Cardiac muscle cell (in vitro differentiated cells and primary cell): ENCODE results near the gene PRLR. TPM values are rescaled to one million over a fixed set of nuclear protein-coding genes. Genes with fewer than 3 reads are reported as not detected.
"Not testable (repeated sequence)": the region's sequence is repeated elsewhere in the genome, so short reads cannot be mapped to it uniquely, and the experiment has no call there.

Source experiments
- DNase-seq, 2 donors: peaks; one replicate each; pipeline versions ENCODE4 v3.0.0 to v3.0.0-alpha.2; 2010 to 2017; ENCODE audit warnings: low read depth in 1 of 2, low spot score in 1 of 2
- H3K27ac ChIP-seq: fragments of 200-600 bp; sonication (generic); 2 replicates; pipeline ENCODE4 v1.5.1; 2016
- H3K27me3 ChIP-seq: fragments of 200-600 bp; sonication (generic); 2 replicates; pipeline ENCODE4 v1.6.0; 2016; ENCODE audit warnings: control low read depth
- H3K36me3 ChIP-seq: fragments of 200-600 bp; sonication (generic); 2 replicates; pipeline ENCODE4 v1.5.1; 2016; ENCODE audit warnings: control low read depth
- H3K4me1 ChIP-seq: fragments of 200-600 bp; sonication (generic); 2 replicates; pipeline ENCODE4 v1.8.1; 2017; ENCODE audit warnings: low read depth, mild to moderate bottlenecking, mixed run types
- H3K4me3 ChIP-seq: fragments of 200-600 bp; sonication (generic); 2 replicates; pipeline ENCODE4 v1.5.1; 2016; ENCODE audit warnings: mild to moderate bottlenecking
- H3K9me3 ChIP-seq: fragments of 200-600 bp; sonication (generic); 2 replicates; pipeline ENCODE4 v1.5.1; 2017; ENCODE audit warnings: low read depth, mild to moderate bottlenecking, control low read depth
- polyA plus RNA-seq: library from polyadenylated mRNA; unstranded; fragments of >200 nt; fragmentation: Nextera tagmentation; extraction: Ambion mirVana; gene quantifications from 2 replicates; pipeline ENCODE4 v1.2.1, GENCODE V29; 2016
- total RNA-seq: library from RNA; depleted of rRNA; stranded (reverse); fragments of >200 nt; gene quantifications from 2 replicates; pipeline ENCODE4 v1.2.3, GENCODE V29; 2016
- TF ChIP-seq, protein P1 (sequence below): IDR thresholded peaks from 2 replicates; pipeline ENCODE4 v1.5.1; 2012; ENCODE audit warnings: low read depth, mild to moderate bottlenecking, low read length

The PRLR gene
- total and polyA plus RNA-seq, 2 experiments from 2014 or later: 0.06 TPM; not detected in 1

DNA sequence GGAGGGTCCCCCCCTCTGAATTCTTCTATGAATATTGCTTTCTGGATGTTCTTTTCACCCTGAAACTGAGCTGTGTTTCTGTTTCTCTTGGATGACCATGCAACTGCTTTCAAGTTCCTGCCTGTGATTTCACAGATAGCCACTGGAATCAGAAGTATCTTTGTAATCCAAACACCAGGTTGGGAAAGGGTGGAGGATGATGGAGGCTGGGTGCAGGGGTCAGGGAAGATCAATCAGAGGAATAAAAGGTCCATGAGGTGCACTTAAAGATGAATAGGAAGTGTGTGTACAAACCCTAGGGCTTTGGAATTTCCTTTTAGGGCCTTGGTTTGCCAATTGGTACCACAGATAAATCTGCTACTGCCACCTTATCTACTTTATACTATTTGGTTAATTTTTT, 114.4 kb downstream of the PRLR start:
- Histone ChIP-seq H3K9me3 (no peaks in the 10 kb centered on the region), H3K36me3 (no peaks in the 10 kb centered on the region), H3K4me1 (no peaks in the 10 kb centered on the region), H3K4me3 (no peak overlapping the region), H3K27me3 (no peaks in the 10 kb centered on the region), H3K27ac (no peak overlapping the region)
- TF ChIP-seq, protein P1, sequence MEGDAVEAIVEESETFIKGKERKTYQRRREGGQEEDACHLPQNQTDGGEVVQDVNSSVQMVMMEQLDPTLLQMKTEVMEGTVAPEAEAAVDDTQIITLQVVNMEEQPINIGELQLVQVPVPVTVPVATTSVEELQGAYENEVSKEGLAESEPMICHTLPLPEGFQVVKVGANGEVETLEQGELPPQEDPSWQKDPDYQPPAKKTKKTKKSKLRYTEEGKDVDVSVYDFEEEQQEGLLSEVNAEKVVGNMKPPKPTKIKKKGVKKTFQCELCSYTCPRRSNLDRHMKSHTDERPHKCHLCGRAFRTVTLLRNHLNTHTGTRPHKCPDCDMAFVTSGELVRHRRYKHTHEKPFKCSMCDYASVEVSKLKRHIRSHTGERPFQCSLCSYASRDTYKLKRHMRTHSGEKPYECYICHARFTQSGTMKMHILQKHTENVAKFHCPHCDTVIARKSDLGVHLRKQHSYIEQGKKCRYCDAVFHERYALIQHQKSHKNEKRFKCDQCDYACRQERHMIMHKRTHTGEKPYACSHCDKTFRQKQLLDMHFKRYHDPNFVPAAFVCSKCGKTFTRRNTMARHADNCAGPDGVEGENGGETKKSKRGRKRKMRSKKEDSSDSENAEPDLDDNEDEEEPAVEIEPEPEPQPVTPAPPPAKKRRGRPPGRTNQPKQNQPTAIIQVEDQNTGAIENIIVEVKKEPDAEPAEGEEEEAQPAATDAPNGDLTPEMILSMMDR: no peak
- DNase-seq: no peak

DNA sequence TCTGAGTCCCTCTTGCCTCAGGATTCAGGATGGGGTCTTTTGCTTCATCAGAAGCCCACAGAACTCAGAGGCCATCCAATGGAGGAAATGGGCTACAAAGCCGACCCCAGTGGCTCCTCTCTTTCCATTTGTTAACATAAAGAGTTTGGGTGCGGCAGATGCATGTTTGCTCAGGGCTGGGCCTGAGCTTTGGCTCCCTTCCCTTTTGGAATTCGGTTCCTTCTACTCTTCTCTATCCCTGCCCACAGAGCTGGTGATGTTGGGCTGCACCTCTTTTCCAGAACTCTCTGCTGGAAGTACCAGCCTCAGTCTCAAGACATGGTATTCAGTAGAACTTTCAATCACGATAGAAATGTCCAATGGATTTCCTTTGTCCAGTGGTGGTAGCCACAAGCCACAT, 115.6 kb downstream of the PRLR start:
- no peak overlapping the region for H3K27ac ChIP-seq
- no peaks in the 10 kb centered on the region for H3K36me3 ChIP-seq
- H3K27me3 ChIP-seq: no peaks in the 10 kb centered on the region
- DNase-seq: no peak
- no peaks in the 10 kb centered on the region for H3K4me1 ChIP-seq
- no peak overlapping the region for H3K4me3 ChIP-seq
- H3K9me3 ChIP-seq: no peaks in the 10 kb centered on the region
- TF ChIP-seq, protein P1: no peak

GRCh38 chr5:35112300-35112699, 118.0 kb downstream of the PRLR start:
- Histone ChIP-seq H3K9me3 (no peaks in the 10 kb centered on the region), H3K27ac (no peak overlapping the region), H3K36me3 (no peaks in the 10 kb centered on the region), H3K4me3 (no peak overlapping the region), H3K4me1 (no peaks in the 10 kb centered on the region), H3K27me3 (no peaks in the 10 kb centered on the region)
- TF ChIP-seq, protein P1: no peak
- no peak for DNase-seq

- H3K27ac ChIP-seq, H3K27me3 ChIP-seq, H3K36me3 ChIP-seq, H3K9me3 ChIP-seq, H3K4me1 ChIP-seq, DNase-seq, H3K4me3 ChIP-seq: not testable (repeated sequence)
Observed at GRCh38 chr5:35104550-35104949, 125.7 kb downstream of the PRLR start.

GRCh38 chr5:35103637-35104299, 126.5 kb downstream of the PRLR start:
- TF ChIP-seq, protein P1: no peak
- Histone ChIP-seq H3K36me3 (no peaks in the 10 kb centered on the region), H3K4me3 (no peak overlapping the region), H3K27ac (no peak overlapping the region), H3K9me3 (no peaks in the 10 kb centered on the region), H3K4me1 (no peaks in the 10 kb centered on the region), H3K27me3 (no peaks in the 10 kb centered on the region)
- no peak for DNase-seq

DNA sequence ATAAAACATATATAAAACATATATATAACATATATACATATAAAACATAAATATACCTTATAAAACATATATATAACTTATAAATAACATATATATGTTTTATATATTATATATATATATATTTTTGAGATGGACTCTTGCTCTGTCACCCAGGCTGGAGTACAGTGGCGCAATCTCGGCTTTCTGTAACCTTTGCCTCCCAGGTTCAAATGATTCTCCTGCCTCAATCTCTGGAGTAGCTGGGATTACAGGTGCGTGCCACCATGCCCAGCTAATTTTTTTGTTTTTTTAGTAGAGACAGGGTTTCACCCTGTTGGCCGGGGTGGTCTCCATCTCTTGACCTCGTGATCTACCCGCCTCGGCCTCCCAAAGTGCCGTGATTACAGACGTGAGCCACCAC, 128.6 kb downstream of the PRLR start:
- H3K27ac ChIP-seq, H3K36me3 ChIP-seq, H3K4me3 ChIP-seq, H3K4me1 ChIP-seq, H3K9me3 ChIP-seq, H3K27me3 ChIP-seq, DNase-seq: not testable (repeated sequence)
